HCT116 (cell line): ENCODE data around the gene CHTOP.

Experiments
- CTCF ChIP-seq, 3 experiments: fragments of 200-600 bp in 1 of 3; sonication (generic) in 1 of 3; IDR thresholded peaks in 2 of 3; conservative IDR thresholded peaks in 1 of 3; 2 replicates each; pipeline ENCODE4 v1.5.1; 2012 to 2017; ENCODE audit warnings: low read depth in 2 of 3, low read length in 2 of 3, antibody characterized with exemption in 1 of 3, borderline replicate concordance in 1 of 3, control low read depth in 1 of 3, mild to moderate bottlenecking in 1 of 3, mixed read lengths in 1 of 3, mixed run types in 1 of 3, moderate library complexity in 1 of 3; ENCODE audit not compliant: insufficient read depth in 1 of 3
- EZH2 ChIP-seq: fragments of 200-600 bp; sonication (generic); IDR thresholded peaks from 2 replicates; pipeline ENCODE4 v1.6.1; 2017; ENCODE audit warnings: antibody characterized with exemption, mixed run types
- POLR2A ChIP-seq: IDR thresholded peaks from 2 replicates; pipeline ENCODE4 v1.7.0; 2011; ENCODE audit warnings: borderline replicate concordance; ENCODE audit not compliant: insufficient read depth, insufficient read length; ENCODE audit errors: extremely low read depth
- POLR2AphosphoS5 ChIP-seq: IDR thresholded peaks from 2 replicates; pipeline ENCODE4 v1.6.1; 2011; ENCODE audit warnings: mild to moderate bottlenecking, low read depth, low read length, moderate library complexity
- REST ChIP-seq: IDR thresholded peaks from 2 replicates; pipeline ENCODE4 v1.6.1; 2012; ENCODE audit warnings: low read depth

- TF ChIP-seq POLR2A (no peak), CTCF (IDR thresholded peaks at IDR 0.05 in 2 of 3, conservative IDR thresholded peaks at IDR 0.05 in 1 of 3; ENCODE audit: borderline replicate concordance in 1 of 3, insufficient read depth in 1 of 3, low read depth in 2 of 3, low read length in 2 of 3) (no peak), EZH2 (no peak), REST (no peak), POLR2AphosphoS5 (no peak)
Measured at GRCh38 chr1:153638261-153638660, 4.4 kb downstream of the CHTOP start.
